Loucy (cell line): ENCODE results near the gene PLEKHS1.

Experiments
- CTCF ChIP-seq: fragments of 200-600 bp; sonication (generic); conservative IDR thresholded peaks from 2 replicates; pipeline ENCODE4 v1.5.1; 2014; ENCODE audit warnings: mild to moderate bottlenecking, antibody characterized with exemption, low read length
- EZH2phosphoT487 ChIP-seq: fragments of 200-600 bp; IDR thresholded peaks from 2 replicates; pipeline ENCODE4 v1.6.1; 2018; ENCODE audit warnings: antibody characterized with exemption, mild to moderate bottlenecking, moderate library complexity, borderline replicate concordance

GRCh38 chr10:113720386-113720785 is 31.1 kb upstream of the PLEKHS1 start:
- no peak for TF ChIP-seq CTCF
- no peak for TF ChIP-seq EZH2phosphoT487
